Ovary (tissue), 9 donors: ENCODE measurements around the gene YIPF1. TPM values are rescaled to one million over a fixed set of nuclear protein-coding genes. Genes with fewer than 3 reads are reported as not detected.

Experiments
- DNase-seq, 5 donors: peaks; one replicate each; pipeline ENCODE4 v3.0.0-alpha.2; 2019 to 2020
- H3K27ac ChIP-seq, 2 donors: fragments of 200-600 bp; one replicate each; pipeline versions ENCODE4 v1.5.1 to v1.8.0; 2019 to 2022
- H3K27me3 ChIP-seq: fragments of 200-600 bp; one replicate; pipeline ENCODE4 v1.8.0; 2022
- H3K36me3 ChIP-seq: fragments of 200-600 bp; sonication (generic); one replicate; pipeline ENCODE4 v1.5.1; 2019
- H3K4me1 ChIP-seq: one replicate; pipeline ENCODE4 v1.8.1; 2013; ENCODE audit warnings: mild to moderate bottlenecking, moderate library complexity; ENCODE audit not compliant: insufficient read depth
- H3K4me3 ChIP-seq: fragments of 200-600 bp; sonication (generic); one replicate; pipeline ENCODE4 v1.5.1; 2017
- H3K9me3 ChIP-seq, 2 donors: fragments of 200-600 bp in 1 of 2; sonication (generic) in 1 of 2; one replicate each; pipeline versions ENCODE4 v1.5.1 to v1.8.1; 2013 to 2019; ENCODE audit warnings: mild to moderate bottlenecking in 1 of 2, moderate library complexity in 1 of 2
- CTCF ChIP-seq, 3 donors: fragments of 450-650 bp in 2 of 3; fragments of 200-600 bp in 1 of 3; IDR thresholded peaks; one replicate each; pipeline versions ENCODE4 v1.5.1 to v1.8.0; 2016 to 2022; ENCODE audit warnings: antibody characterized with exemption in 3 of 3, mild to moderate bottlenecking in 1 of 3
- EP300 ChIP-seq: sonication (generic); formaldehyde crosslinking; IDR thresholded peaks from one replicate; pipeline ENCODE4 v1.6.1; 2017; ENCODE audit warnings: antibody characterized with exemption
- POLR2A ChIP-seq: fragments of 450-650 bp; IDR thresholded peaks from one replicate; pipeline ENCODE4 v1.6.1; 2017; ENCODE audit warnings: antibody characterized with exemption, mild to moderate bottlenecking, moderate library complexity
- WGBS, 3 donors: extraction: QIAGEN DNeasy Blood & Tissue Kit in 1 of 3; methylation state at CpG; one replicate each; pipeline versions ENCODE4 v1.1.5 to v1.1.7; 2013 to 2017; 5-methylcytosine and 5-hydroxymethylcytosine counted together
- intact Hi-C, 4 donors: fragments of 100-400 bp; cut with DNase I; formaldehyde crosslinking; loops; one replicate each; pipeline versions ENCODE4 v1.11.0 to v1.15.1; 2022 to 2023
- polyA plus RNA-seq, 2 donors: library from polyadenylated mRNA; stranded (reverse); fragments of 200-250 nt in 1 of 2; fragments of 350-450 nt in 1 of 2; fragmentation: Illumina TruSeq in 1 of 2; extraction: RNeasy Lipid Tissue Mini Kit (QIAGEN cat#74804) in 1 of 2; gene quantifications; one replicate each; pipeline ENCODE4 v1.2.3, GENCODE V29; 2013 to 2014
- total RNA-seq, 7 donors: library from RNA; depleted of rRNA in 2 of 7; stranded (reverse); fragments of >200 nt in 2 of 7; fragmentation: NEBNext Ultra II Directional in 3 of 7; extraction: Animal tissue kit (Norgen Biotek cat#: 25700) in 3 of 7; gene quantifications; one replicate each; pipeline versions ENCODE4 v1.1.0 to v1.2.4, GENCODE V29; 2016 to 2023
- donor health status: DM: no; HTN: no; CAD: no; lungs with moderate emphysema.
- donor health status: DM: no; HTN: no; CAD: no.
- donor health status: Bipolar disorder and iron deficiency.
- donor health status: DM: yes; HTN: yes; CAD: no.
- donor health status: DM: no; HTN: no; CAD: no.
- donor health status: DM: yes; HTN: yes; CAD: no.

Gene YIPF1
- total and polyA plus RNA-seq, 9 donors = 11.5 to 47.8 (median 18.3) TPM

- no peak for TF ChIP-seq EP300
- no peak for TF ChIP-seq POLR2A
- TF ChIP-seq CTCF (IDR thresholded peaks at IDR 0.05) = no peak
- intact Hi-C loops = no loop called here
- H3K36me3 ChIP-seq = no peaks in the 10 kb centered on the region
- no peaks in the 10 kb centered on the region for H3K4me1 ChIP-seq
- peak in 2 of 5 donors; percentile 28 to 32 for DNase-seq
- H3K4me3 ChIP-seq = no peak overlapping the region
- no peaks in the 10 kb centered on the region for H3K27me3 ChIP-seq
- no peaks in the 10 kb centered on the region for H3K9me3 ChIP-seq
- WGBS, 3 donors = 20 to 27% (median 20%) methylated on average over 3 of the region's 3 CpGs
- H3K27ac ChIP-seq = no peak overlapping the region
Observed at GRCh38 chr1:53909946-53910345, 20.3 kb upstream of the YIPF1 start.

- TF ChIP-seq EP300 = no peak
- no peak for TF ChIP-seq POLR2A
- TF ChIP-seq CTCF (IDR thresholded peaks at IDR 0.05) = no peak
- Histone ChIP-seq H3K4me3 (no peak overlapping the region), H3K27me3 (no peaks in the 10 kb centered on the region), H3K27ac (no peak overlapping the region), H3K4me1 (no peaks in the 10 kb centered on the region), H3K36me3 (no peaks in the 10 kb centered on the region), H3K9me3 (no peaks in the 10 kb centered on the region)
- 93 to 96% (median 95%) methylated on average over 4 of the region's 4 CpGs for WGBS, 3 donors
- DNase-seq = no peak
- intact Hi-C loops = no loop called here
Observed at GRCh38 chr1:53906121-53906520, 16.5 kb upstream of the YIPF1 start.

- Histone ChIP-seq H3K9me3 (no peaks in the 10 kb centered on the region), H3K36me3 (no peaks in the 10 kb centered on the region), H3K4me1 (no peaks in the 10 kb centered on the region), H3K4me3 (no peak overlapping the region), H3K27me3 (no peaks in the 10 kb centered on the region), H3K27ac (no peak overlapping the region)
- no peak for DNase-seq
- no peak for TF ChIP-seq CTCF (IDR thresholded peaks at IDR 0.05)
- no peak for TF ChIP-seq POLR2A
- no peak for TF ChIP-seq EP300
- WGBS, 3 donors = 92 to 95% (median 93%) methylated on average over 8 of the region's 8 CpGs
- intact Hi-C loops = no loop called here
Observed at GRCh38 chr1:53905509-53905908, 15.9 kb upstream of the YIPF1 start.

GRCh38 chr1:53902235-53903138 is 12.9 kb upstream of the YIPF1 start:
- Histone ChIP-seq H3K9me3 (no peaks in the 10 kb centered on the region), H3K27me3 (no peaks in the 10 kb centered on the region), H3K36me3 (no peaks in the 10 kb centered on the region), H3K27ac (no peak overlapping the region), H3K4me1 (peaks cover 2% of the 10 kb centered on the region), H3K4me3 (no peak overlapping the region)
- DNase-seq = no peak
- WGBS, 3 donors = 54 to 57% (median 57%) methylated on average over 7 of the region's 7 CpGs
- intact Hi-C loops = no loop called here
- TF ChIP-seq POLR2A (no peak), CTCF (IDR thresholded peaks at IDR 0.05) (no peak), EP300 (no peak)
